ENCODE measurements around the gene BMAL1. TPM values are rescaled to one million over a fixed set of nuclear protein-coding genes. Genes with fewer than 3 reads are reported as not detected.

Gene BMAL1
- total RNA-seq, 2 donors from 2014 or later = 3.7 to 7.2 TPM

GRCh38 chr11:13355191-13355590, 77.6 kb downstream of the BMAL1 start:
- WGBS, 2 experiments (ENCODE audit: insufficient coverage in 1 of 2, insufficient read length in 1 of 2) = 91 to 100% methylated on average over 1 to 4 of the region's 4 CpGs
- no peak overlapping the region for H3K27ac ChIP-seq (ENCODE audit: low read depth, low read length)
- Mint-ChIP-seq H3K27me3 (ENCODE audit: insufficient read depth) (no peaks in the 10 kb centered on the region), H3K27ac (no peak overlapping the region), H3K4me3 (no peak overlapping the region), H3K9me3 (no peaks in the 10 kb centered on the region), H3K36me3 (ENCODE audit: low read depth) (no peaks in the 10 kb centered on the region), H3K4me1 (no peaks in the 10 kb centered on the region)
- no peak overlapping the region for H3K4me3 ChIP-seq (ENCODE audit: low read length)
- no peaks in the 10 kb centered on the region for H3K27me3 ChIP-seq (ENCODE audit: control insufficient read depth, insufficient read depth, low read length, poor library complexity, severe bottlenecking)
- H3K36me3 ChIP-seq (ENCODE audit: control insufficient read depth, insufficient read depth, low read length) = no peaks in the 10 kb centered on the region
- no peak overlapping the region for H3K9ac ChIP-seq (ENCODE audit: extremely low read depth, low read length, poor library complexity, severe bottlenecking)
- TF ChIP-seq CTCF (conservative IDR thresholded peaks at IDR 0.05) = no peak
- DNase-seq = no peak
- H3K9me3 ChIP-seq (ENCODE audit: control insufficient read depth, low read length) = no peaks in the 10 kb centered on the region
- H3K4me1 ChIP-seq (ENCODE audit: control insufficient read depth, insufficient read depth, low read length) = no peaks in the 10 kb centered on the region

GRCh38 chr11:13357232-13357631, 79.6 kb downstream of the BMAL1 start:
- peak; percentile 80 for DNase-seq
- Mint-ChIP-seq H3K9me3 (no peaks in the 10 kb centered on the region), H3K27ac (no peak overlapping the region), H3K4me3 (no peak overlapping the region), H3K4me1 (no peaks in the 10 kb centered on the region), H3K27me3 (ENCODE audit: insufficient read depth) (no peaks in the 10 kb centered on the region), H3K36me3 (ENCODE audit: low read depth) (no peaks in the 10 kb centered on the region)
- no peak overlapping the region for H3K9ac ChIP-seq (ENCODE audit: extremely low read depth, low read length, poor library complexity, severe bottlenecking)
- H3K36me3 ChIP-seq (ENCODE audit: control insufficient read depth, insufficient read depth, low read length) = no peaks in the 10 kb centered on the region
- no peak overlapping the region for H3K4me3 ChIP-seq (ENCODE audit: low read length)
- no peak overlapping the region for H3K27ac ChIP-seq (ENCODE audit: low read depth, low read length)
- no peaks in the 10 kb centered on the region for H3K27me3 ChIP-seq (ENCODE audit: control insufficient read depth, insufficient read depth, low read length, poor library complexity, severe bottlenecking)
- no peaks in the 10 kb centered on the region for H3K4me1 ChIP-seq (ENCODE audit: control insufficient read depth, insufficient read depth, low read length)
- no peaks in the 10 kb centered on the region for H3K9me3 ChIP-seq (ENCODE audit: control insufficient read depth, low read length)
- 86 to 91% methylated on average over 8 to 9 of the region's 9 CpGs for WGBS, 2 experiments (ENCODE audit: insufficient coverage in 1 of 2, insufficient read length in 1 of 2)
- peak; percentile 58 for TF ChIP-seq CTCF (conservative IDR thresholded peaks at IDR 0.05)

GRCh38 chr11:13358596-13359270, 81.1 kb downstream of the BMAL1 start:
- Mint-ChIP-seq H3K4me3 (no peak overlapping the region), H3K9me3 (no peaks in the 10 kb centered on the region), H3K27me3 (ENCODE audit: insufficient read depth) (no peaks in the 10 kb centered on the region), H3K4me1 (peaks cover 3% of the 10 kb centered on the region), H3K27ac (no peak overlapping the region), H3K36me3 (ENCODE audit: low read depth) (no peaks in the 10 kb centered on the region)
- H3K4me1 ChIP-seq (ENCODE audit: control insufficient read depth, insufficient read depth, low read length) = no peaks in the 10 kb centered on the region
- no peaks in the 10 kb centered on the region for H3K36me3 ChIP-seq (ENCODE audit: control insufficient read depth, insufficient read depth, low read length)
- no peaks in the 10 kb centered on the region for H3K9me3 ChIP-seq (ENCODE audit: control insufficient read depth, low read length)
- no peak for TF ChIP-seq CTCF (conservative IDR thresholded peaks at IDR 0.05)
- WGBS, 2 experiments (ENCODE audit: insufficient coverage in 1 of 2, insufficient read length in 1 of 2) = 92 to 94% methylated on average over 6 of the region's 6 CpGs
- DNase-seq = no peak
- H3K9ac ChIP-seq (ENCODE audit: extremely low read depth, low read length, poor library complexity, severe bottlenecking) = no peak overlapping the region
- H3K27ac ChIP-seq (ENCODE audit: low read depth, low read length) = no peak overlapping the region
- H3K27me3 ChIP-seq (ENCODE audit: control insufficient read depth, insufficient read depth, low read length, poor library complexity, severe bottlenecking) = no peaks in the 10 kb centered on the region
- H3K4me3 ChIP-seq (ENCODE audit: low read length) = no peak overlapping the region

Data from endodermal cell (in vitro differentiated cells).